Measurements from ENCODE around the gene GRK3. TPM values are rescaled to one million over a fixed set of nuclear protein-coding genes. Genes with fewer than 3 reads are reported as not detected.

The GRK3 gene
- total and polyA plus RNA-seq, 2 of the 4 experiments (the other 2 are of a cell fraction), result 0.58 to 1.6 TPM

GRCh38 chr22:25536589-25536988 lies 27.9 kb upstream of the GRK3 start:
- no peaks in the 10 kb centered on the region for H3K36me3 ChIP-seq (ENCODE audit: control insufficient read depth, insufficient read depth, low read length)
- ATAC-seq (ENCODE audit: low read depth) (peak; percentile 48), DNase-seq (no peak)
- ChIA-PET POLR2A (ENCODE audit: unreplicated experiment) (no interaction called here), CTCF (no interaction called here)
- H2BK15ac ChIP-seq (ENCODE audit: low read depth, low read length), result no peak overlapping the region
- no peak overlapping the region for H2BK5ac ChIP-seq (ENCODE audit: low read depth, low read length, poor library complexity, severe bottlenecking)
- WGBS, 2 experiments (ENCODE audit: extremely low coverage in 2 of 2, insufficient read length in 1 of 2), result no CpG with 5 or more reads among the region's 4 CpGs
- no peaks in the 10 kb centered on the region for H3K4me1 ChIP-seq (ENCODE audit: control insufficient read depth, insufficient read depth, low read length)
- no peaks in the 10 kb centered on the region for H3K27me3 ChIP-seq (ENCODE audit: control insufficient read depth, insufficient read depth, low read length)
- H3K79me1 ChIP-seq (ENCODE audit: low read depth in 1 of 2, low read length in 2 of 2), result no peaks in the 10 kb centered on the region
- H4K91ac ChIP-seq (ENCODE audit: insufficient read depth, low read depth, low read length), result no peak overlapping the region
- no peaks in the 10 kb centered on the region for H3K9me1 ChIP-seq (ENCODE audit: insufficient read depth, low read length)
- peaks cover 3% of the 10 kb centered on the region for H3K9me3 ChIP-seq (ENCODE audit: control insufficient read depth, insufficient read depth, low read length)
- H3K27ac ChIP-seq (ENCODE audit: insufficient read depth, low read length), result no peak overlapping the region
- TF ChIP-seq RFX5 (IDR thresholded peaks at IDR 0.05; ENCODE audit: low read depth, low read length), result peak; percentile 27; the same call in 1 of the 2 replicates
- TF ChIP-seq MAZ (IDR thresholded peaks at IDR 0.05; ENCODE audit: borderline replicate concordance, low read depth, low read length), result no peak
- no peak overlapping the region for H4K5ac ChIP-seq (ENCODE audit: low read depth, low read length)
- in situ Hi-C loops (cut with MboI; ENCODE audit: low sequenced_read_pairs) (no loop called here), dilution Hi-C loops (cut with HindIII; ENCODE audit: low sequenced_read_pairs, unreplicated experiment) (no loop called here), intact Hi-C loops (cut with micrococcal nuclease) (no loop called here)
- no TSS peak for BruUV-seq (replicated peaks)
- H2AK9ac ChIP-seq (replicated peaks; ENCODE audit: low read depth, low read length, poor library complexity), result no peak overlapping the region
- H3K4me2 ChIP-seq (ENCODE audit: low read depth, low read length), result no peak overlapping the region; the same call in 1 of the 2 replicates
- H3K23ac ChIP-seq (ENCODE audit: low read depth, low read length), result no peak overlapping the region
- no peak overlapping the region for H2AK5ac ChIP-seq (ENCODE audit: low read depth, low read length)
- no peak overlapping the region for H4K8ac ChIP-seq (ENCODE audit: low read depth in 2 of 2, low read length in 2 of 2)
- no peak overlapping the region for H3K4ac ChIP-seq (ENCODE audit: low read depth, low read length)
- no peak overlapping the region for H3K18ac ChIP-seq (ENCODE audit: low read depth, low read length)
- H4K20me1 ChIP-seq (ENCODE audit: insufficient read depth, low read length), result no peaks in the 10 kb centered on the region
- H3K9ac ChIP-seq (ENCODE audit: low read depth, low read length), result no peak overlapping the region
- H2BK120ac ChIP-seq (ENCODE audit: low read depth, low read length), result no peak overlapping the region
- H3K56ac ChIP-seq (ENCODE audit: extremely low read depth, insufficient read depth, low read length), result no peak overlapping the region
- no peak overlapping the region for H2BK20ac ChIP-seq (ENCODE audit: low read depth, low read length)
- no peak overlapping the region for H3K14ac ChIP-seq (replicated peaks; ENCODE audit: low read depth, low read length)
- no peak overlapping the region for H3K4me3 ChIP-seq (ENCODE audit: insufficient read depth, low read depth, low read length)
- H2AFZ ChIP-seq (replicated peaks; ENCODE audit: low read length, poor library complexity), result no peak overlapping the region

Data from IMR-90 (cell line).